Activated naive CD8-positive, alpha-beta T cell treated with anti-CD3 and anti-CD28 coated beads, Interleukin-2, amount 50 U/mL, for 24 hours (primary cell): ENCODE measurements around the gene SMC1A.
A peak's percentile ranks its signal among the peaks of the same experiment; 100 is the strongest.
"Not testable (repeated sequence)": the region's sequence is repeated elsewhere in the genome, so short reads cannot be mapped to it uniquely, and the experiment has no call there.

Experiments used
- ATAC-seq: fragments of 150-1000 bp; cut with Tn5 transposase; one replicate; pipeline ENCODE4 v1.10.0; 2021
- DNase-seq: peaks from one replicate; pipeline ENCODE4 v3.0.0; 2021
- H3K27ac Mint-ChIP-seq: one replicate; pipeline ENCODE4 v1.8.0; 2021; ENCODE audit warnings: mild to moderate bottlenecking, mixed read lengths
- H3K27me3 Mint-ChIP-seq: one replicate; pipeline ENCODE4 v1.8.0; 2021; ENCODE audit warnings: mixed read lengths
- H3K36me3 Mint-ChIP-seq: one replicate; pipeline ENCODE4 v1.8.0; 2021; ENCODE audit warnings: low read depth, mixed read lengths
- H3K4me1 Mint-ChIP-seq: one replicate; pipeline ENCODE4 v1.8.0; 2021; ENCODE audit warnings: mixed read lengths
- H3K4me3 Mint-ChIP-seq: one replicate; pipeline ENCODE4 v1.8.0; 2021; ENCODE audit warnings: mild to moderate bottlenecking, moderate library complexity, mixed read lengths
- H3K9me3 Mint-ChIP-seq: one replicate; pipeline ENCODE4 v1.8.0; 2021; ENCODE audit warnings: mixed read lengths

SMC1A gene

GRCh38 chrX:53383376-53384076 is 38.9 kb downstream of the SMC1A start:
- DNase-seq (no peak), ATAC-seq (no peak)
- Mint-ChIP-seq H3K36me3 (peaks cover 19% of the 10 kb centered on the region), H3K27me3 (no peaks in the 10 kb centered on the region), H3K27ac (no peak overlapping the region), H3K4me3 (no peak overlapping the region), H3K4me1 (no peaks in the 10 kb centered on the region), H3K9me3 (no peaks in the 10 kb centered on the region)

GRCh38 chrX:53379747-53380146 is 42.7 kb downstream of the SMC1A start:
- no peaks in the 10 kb centered on the region for H3K4me1 Mint-ChIP-seq
- H3K9me3 Mint-ChIP-seq = no peaks in the 10 kb centered on the region
- DNase-seq (no peak), ATAC-seq (no peak)
- H3K4me3 Mint-ChIP-seq = no peak overlapping the region
- H3K27me3 Mint-ChIP-seq = no peaks in the 10 kb centered on the region
- no peak overlapping the region for H3K27ac Mint-ChIP-seq
- H3K36me3 Mint-ChIP-seq = peaks cover 24% of the 10 kb centered on the region

- Mint-ChIP-seq H3K36me3 (peaks cover 24% of the 10 kb centered on the region), H3K27ac (no peak overlapping the region)
Observed at GRCh38 chrX:53379008-53379710, 43.3 kb downstream of the SMC1A start.

GRCh38 chrX:53377464-53377863 is 45.0 kb downstream of the SMC1A start:
- no peaks in the 10 kb centered on the region for H3K9me3 Mint-ChIP-seq
- no peak overlapping the region for H3K27ac Mint-ChIP-seq
- H3K36me3 Mint-ChIP-seq = peaks cover 21% of the 10 kb centered on the region
- no peak overlapping the region for H3K4me3 Mint-ChIP-seq
- no peak for DNase-seq
- H3K27me3 Mint-ChIP-seq = no peaks in the 10 kb centered on the region
- ATAC-seq = no peak
- H3K4me1 Mint-ChIP-seq = no peaks in the 10 kb centered on the region

More at GRCh38 chrX:53379008-53379710, 43.3 kb downstream of the SMC1A start:
- ATAC-seq = no peak
- Mint-ChIP-seq H3K27me3 (no peaks in the 10 kb centered on the region), H3K4me3 (no peak overlapping the region), H3K9me3 (no peaks in the 10 kb centered on the region), H3K4me1 (no peaks in the 10 kb centered on the region)
- no peak for DNase-seq

- H3K9me3 Mint-ChIP-seq = no peaks in the 10 kb centered on the region
- no peak overlapping the region for H3K27ac Mint-ChIP-seq
- H3K4me1 Mint-ChIP-seq = no peaks in the 10 kb centered on the region
- H3K36me3 Mint-ChIP-seq = peaks cover 21% of the 10 kb centered on the region
- DNase-seq (no peak), ATAC-seq (no peak)
- no peak overlapping the region for H3K4me3 Mint-ChIP-seq
- H3K27me3 Mint-ChIP-seq = no peaks in the 10 kb centered on the region
Observed at GRCh38 chrX:53376888-53377287, 45.6 kb downstream of the SMC1A start.

- no peak overlapping the region for H3K27ac Mint-ChIP-seq
- H3K27me3 Mint-ChIP-seq = no peaks in the 10 kb centered on the region
- ATAC-seq (no peak), DNase-seq (no peak)
- no peak overlapping the region for H3K4me3 Mint-ChIP-seq
- peaks cover 13% of the 10 kb centered on the region for H3K36me3 Mint-ChIP-seq
- no peaks in the 10 kb centered on the region for H3K9me3 Mint-ChIP-seq
- H3K4me1 Mint-ChIP-seq = no peaks in the 10 kb centered on the region
Observed at GRCh38 chrX:53374923-53375322, 47.5 kb downstream of the SMC1A start.

- DNase-seq = no peak
- no peak overlapping the region for H3K4me3 Mint-ChIP-seq
- no peak overlapping the region for H3K27ac Mint-ChIP-seq
- no peaks in the 10 kb centered on the region for H3K9me3 Mint-ChIP-seq
- no peaks in the 10 kb centered on the region for H3K27me3 Mint-ChIP-seq
- peaks cover 9% of the 10 kb centered on the region for H3K36me3 Mint-ChIP-seq
- H3K4me1 Mint-ChIP-seq = no peaks in the 10 kb centered on the region
- no peak for ATAC-seq
Observed at GRCh38 chrX:53374222-53374820, 48.1 kb downstream of the SMC1A start.

- H3K27ac Mint-ChIP-seq = no peak overlapping the region
- no peak for DNase-seq
- no peaks in the 10 kb centered on the region for H3K9me3 Mint-ChIP-seq
- H3K36me3 Mint-ChIP-seq = peaks cover 6% of the 10 kb centered on the region
- no peaks in the 10 kb centered on the region for H3K4me1 Mint-ChIP-seq
- no peak for ATAC-seq
- H3K27me3 Mint-ChIP-seq = no peaks in the 10 kb centered on the region
- no peak overlapping the region for H3K4me3 Mint-ChIP-seq
Observed at GRCh38 chrX:53373307-53373706, 49.1 kb downstream of the SMC1A start.

- not testable (repeated sequence) for H3K4me1 Mint-ChIP-seq, DNase-seq, H3K27me3 Mint-ChIP-seq, H3K27ac Mint-ChIP-seq, H3K4me3 Mint-ChIP-seq, H3K9me3 Mint-ChIP-seq, H3K36me3 Mint-ChIP-seq
- peak; percentile 65 for ATAC-seq
Observed at GRCh38 chrX:53366454-53366853, 56.0 kb downstream of the SMC1A start.

GRCh38 chrX:53362449-53362848 is 60.0 kb downstream of the SMC1A start:
- H3K27me3 Mint-ChIP-seq = no peaks in the 10 kb centered on the region
- no peak overlapping the region for H3K4me3 Mint-ChIP-seq
- DNase-seq (no peak), ATAC-seq (no peak)
- H3K36me3 Mint-ChIP-seq = no peaks in the 10 kb centered on the region
- H3K27ac Mint-ChIP-seq = no peak overlapping the region
- no peaks in the 10 kb centered on the region for H3K9me3 Mint-ChIP-seq
- no peaks in the 10 kb centered on the region for H3K4me1 Mint-ChIP-seq

GRCh38 chrX:53357799-53358530 is 64.5 kb downstream of the SMC1A start:
- Mint-ChIP-seq H3K27me3 (no peaks in the 10 kb centered on the region), H3K36me3 (no peaks in the 10 kb centered on the region), H3K9me3 (no peaks in the 10 kb centered on the region), H3K4me1 (no peaks in the 10 kb centered on the region), H3K4me3 (no peak overlapping the region), H3K27ac (no peak overlapping the region)
- no peak for ATAC-seq
- no peak for DNase-seq

- H3K4me3 Mint-ChIP-seq = no peak overlapping the region
- H3K27ac Mint-ChIP-seq = no peak overlapping the region
- no peak for DNase-seq
- no peaks in the 10 kb centered on the region for H3K9me3 Mint-ChIP-seq
- H3K27me3 Mint-ChIP-seq = no peaks in the 10 kb centered on the region
- H3K36me3 Mint-ChIP-seq = no peaks in the 10 kb centered on the region
- ATAC-seq = no peak
- H3K4me1 Mint-ChIP-seq = no peaks in the 10 kb centered on the region
Observed at GRCh38 chrX:53356186-53356585, 66.3 kb downstream of the SMC1A start.

GRCh38 chrX:53354669-53355068 is 67.8 kb downstream of the SMC1A start:
- no peak overlapping the region for H3K4me3 Mint-ChIP-seq
- no peak overlapping the region for H3K27ac Mint-ChIP-seq
- no peaks in the 10 kb centered on the region for H3K27me3 Mint-ChIP-seq
- no peak for ATAC-seq
- no peaks in the 10 kb centered on the region for H3K36me3 Mint-ChIP-seq
- no peaks in the 10 kb centered on the region for H3K4me1 Mint-ChIP-seq
- no peak for DNase-seq
- H3K9me3 Mint-ChIP-seq = no peaks in the 10 kb centered on the region

- no peaks in the 10 kb centered on the region for H3K9me3 Mint-ChIP-seq
- DNase-seq (no peak), ATAC-seq (no peak)
- H3K36me3 Mint-ChIP-seq = no peaks in the 10 kb centered on the region
- H3K4me1 Mint-ChIP-seq = no peaks in the 10 kb centered on the region
- H3K27ac Mint-ChIP-seq = no peak overlapping the region
- H3K4me3 Mint-ChIP-seq = no peak overlapping the region
- H3K27me3 Mint-ChIP-seq = no peaks in the 10 kb centered on the region
Observed at GRCh38 chrX:53347948-53348347, 74.5 kb downstream of the SMC1A start.
